ENCODE measurements around the gene NOC3L. TPM values are rescaled to one million over a fixed set of nuclear protein-coding genes. Genes with fewer than 3 reads are reported as not detected.
"Not testable (repeated sequence)": the region's sequence is repeated elsewhere in the genome, so short reads cannot be mapped to it uniquely, and the experiment has no call there.

Gene NOC3L
- total RNA-seq, 2 experiments from 2014 or later, result 25.6 to 31.4 TPM

DNA sequence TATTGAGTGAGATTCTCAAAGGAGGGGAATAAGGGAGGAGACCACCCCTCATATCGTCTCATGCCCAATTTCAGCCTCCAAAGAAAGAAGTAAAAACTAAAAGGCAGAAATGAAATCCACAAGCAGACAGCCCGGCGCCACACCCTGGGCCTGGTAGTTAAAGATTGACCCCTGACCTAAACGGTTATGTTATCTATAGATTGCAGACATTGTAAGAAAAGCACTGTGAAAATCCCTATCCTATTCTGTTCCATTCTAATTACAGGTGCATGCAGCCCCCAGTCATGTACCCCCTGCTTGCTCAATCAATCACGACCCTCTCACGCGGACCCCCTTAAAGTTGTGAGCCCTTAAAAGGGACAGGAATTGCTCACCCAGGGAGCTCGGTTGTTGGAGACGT, 29.4 kb upstream of the NOC3L start:
- DNase-seq; ATAC-seq; H3K27ac Mint-ChIP-seq; H3K36me3 Mint-ChIP-seq; H3K4me1 Mint-ChIP-seq; H3K27me3 Mint-ChIP-seq; CTCF ChIA-PET; H3K9me3 Mint-ChIP-seq (ENCODE audit: low read depth); H3K4me3 Mint-ChIP-seq: not testable (repeated sequence)

DNA sequence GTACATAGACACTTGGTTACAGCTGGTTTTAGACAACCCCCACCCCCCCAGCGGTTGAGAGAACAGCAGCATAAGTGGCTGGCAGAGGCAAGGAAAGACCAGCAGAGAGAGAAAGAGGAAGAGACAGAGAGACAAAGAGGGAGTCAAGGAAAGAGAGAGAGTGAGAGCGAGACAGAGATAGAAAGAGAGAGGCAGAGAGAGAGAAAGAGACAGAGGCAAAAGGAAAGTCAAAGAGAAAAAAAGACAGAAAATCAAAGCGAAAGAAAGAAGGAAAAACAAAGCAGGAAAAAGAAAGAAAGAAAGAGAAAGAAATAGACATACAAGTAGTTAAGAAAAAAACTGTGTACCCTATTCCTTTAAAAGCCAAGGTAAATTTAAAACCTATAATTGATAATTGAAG, 23.0 kb upstream of the NOC3L start:
- CTCF ChIA-PET; ATAC-seq; H3K27ac Mint-ChIP-seq; H3K9me3 Mint-ChIP-seq (ENCODE audit: low read depth); DNase-seq; H3K4me3 Mint-ChIP-seq; H3K4me1 Mint-ChIP-seq; H3K36me3 Mint-ChIP-seq; H3K27me3 Mint-ChIP-seq: not testable (repeated sequence)

DNA sequence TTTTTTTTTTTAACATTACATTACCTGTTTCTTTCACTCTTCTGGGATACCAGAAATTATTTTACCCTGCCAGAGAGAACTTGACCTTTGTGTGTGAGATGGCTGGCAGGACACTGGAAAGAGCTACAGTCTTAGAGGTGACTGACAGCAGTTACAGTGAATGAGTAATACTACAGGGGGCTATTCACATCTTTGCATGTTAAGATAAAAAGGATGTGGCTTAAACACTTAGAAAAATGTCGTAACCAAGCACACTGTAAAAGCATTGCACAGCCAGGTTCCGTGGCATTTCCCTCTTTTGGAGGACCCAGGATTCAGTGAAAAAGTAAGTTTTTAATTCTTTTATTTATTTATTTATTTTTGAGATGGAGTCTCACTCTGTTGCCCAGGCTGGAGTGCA, 20.8 kb upstream of the NOC3L start:
- DNase-seq, result no peak
- ATAC-seq, result no peak
- Mint-ChIP-seq H3K36me3 (no peaks in the 10 kb centered on the region), H3K9me3 (ENCODE audit: low read depth) (no peaks in the 10 kb centered on the region), H3K27me3 (peaks cover 14% of the 10 kb centered on the region), H3K4me3 (no peak overlapping the region), H3K27ac (no peak overlapping the region), H3K4me1 (no peaks in the 10 kb centered on the region)
- CTCF ChIA-PET, result no interaction called here

DNA sequence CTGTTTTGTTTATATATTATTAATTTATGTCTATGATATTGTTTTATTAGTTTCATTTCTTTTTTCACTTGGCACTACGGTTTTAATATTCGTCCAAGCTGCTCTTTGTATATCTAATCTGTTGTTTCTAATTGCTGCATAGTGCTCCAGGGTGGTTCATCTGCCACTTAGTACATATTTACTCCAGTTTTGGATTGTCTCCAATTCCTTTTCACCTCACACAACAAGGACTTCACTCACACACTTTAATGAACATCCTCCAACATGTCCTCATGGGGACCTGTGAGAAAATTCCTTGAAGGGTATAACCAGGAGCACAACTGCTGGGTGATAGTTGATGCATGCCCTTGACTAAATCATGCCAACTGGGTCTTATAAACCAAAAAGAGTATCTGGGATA, 14.1 kb upstream of the NOC3L start:
- H3K9me3 Mint-ChIP-seq (ENCODE audit: low read depth), result no peaks in the 10 kb centered on the region

DNA sequence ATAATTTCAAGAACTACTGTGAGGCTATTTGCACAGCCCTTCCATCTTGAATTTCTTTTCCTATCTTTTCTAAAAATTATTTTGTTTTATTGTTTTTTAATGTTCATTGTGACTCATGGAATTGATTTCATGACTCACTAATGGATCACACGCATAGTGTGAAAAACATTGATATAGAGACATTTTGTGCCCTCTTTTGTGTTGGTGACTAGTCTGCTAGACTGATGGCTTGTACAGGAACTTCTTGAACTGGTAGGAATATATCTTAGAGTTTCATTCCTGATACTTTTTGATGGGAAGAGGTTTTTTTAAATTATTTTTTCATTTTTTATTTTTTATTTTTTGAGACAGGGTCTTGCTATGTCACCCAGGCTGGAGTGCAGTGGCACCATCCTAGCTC, 12.6 kb upstream of the NOC3L start:
- H3K4me3 Mint-ChIP-seq, result no peak overlapping the region
- no peaks in the 10 kb centered on the region for H3K4me1 Mint-ChIP-seq
- CTCF ChIA-PET, result no interaction called here
- H3K27me3 Mint-ChIP-seq, result peaks cover 41% of the 10 kb centered on the region
- DNase-seq (no peak), ATAC-seq (no peak)
- H3K27ac Mint-ChIP-seq, result no peak overlapping the region
- no peaks in the 10 kb centered on the region for H3K9me3 Mint-ChIP-seq (ENCODE audit: low read depth)
- no peaks in the 10 kb centered on the region for H3K36me3 Mint-ChIP-seq

More for the DNA sequence above, 14.1 kb upstream of the NOC3L start:
- CTCF ChIA-PET, result no interaction called here
- Mint-ChIP-seq H3K27me3 (peaks cover 40% of the 10 kb centered on the region), H3K4me3 (no peak overlapping the region), H3K27ac (no peak overlapping the region), H3K4me1 (no peaks in the 10 kb centered on the region), H3K36me3 (no peaks in the 10 kb centered on the region)
- ATAC-seq (no peak), DNase-seq (no peak)

DNA sequence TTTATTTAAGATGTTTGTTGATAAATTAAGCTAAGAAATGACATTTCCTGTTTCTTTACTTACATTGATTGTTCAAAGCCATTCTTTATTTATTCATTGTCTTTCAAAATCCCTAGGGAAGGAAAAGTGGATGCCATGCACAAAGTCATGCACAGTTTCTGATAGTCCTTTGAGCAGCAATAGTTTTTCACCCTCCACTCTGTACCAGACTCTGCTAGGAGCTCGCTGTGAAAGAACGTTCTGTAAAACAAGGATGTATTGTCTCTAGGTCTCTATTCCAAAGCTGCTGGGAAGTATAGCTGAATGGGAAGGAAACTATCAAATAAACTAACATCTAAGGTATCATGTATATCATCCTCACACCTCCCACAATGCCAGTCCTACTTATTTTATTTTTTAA, 7.8 kb upstream of the NOC3L start:
- ATAC-seq, result no peak
- peaks cover 33% of the 10 kb centered on the region for H3K27me3 Mint-ChIP-seq
- CTCF ChIA-PET, result interaction anchor here (1.3 kb wide), 1 partner anchor 73 kb away, joined by 3 read pairs; no protein-coding TSS in a partner anchor
- no peaks in the 10 kb centered on the region for H3K36me3 Mint-ChIP-seq
- no peak for DNase-seq
- H3K4me1 Mint-ChIP-seq, result no peaks in the 10 kb centered on the region
- H3K9me3 Mint-ChIP-seq (ENCODE audit: low read depth), result no peaks in the 10 kb centered on the region
- H3K4me3 Mint-ChIP-seq, result no peak overlapping the region
- no peak overlapping the region for H3K27ac Mint-ChIP-seq

DNA sequence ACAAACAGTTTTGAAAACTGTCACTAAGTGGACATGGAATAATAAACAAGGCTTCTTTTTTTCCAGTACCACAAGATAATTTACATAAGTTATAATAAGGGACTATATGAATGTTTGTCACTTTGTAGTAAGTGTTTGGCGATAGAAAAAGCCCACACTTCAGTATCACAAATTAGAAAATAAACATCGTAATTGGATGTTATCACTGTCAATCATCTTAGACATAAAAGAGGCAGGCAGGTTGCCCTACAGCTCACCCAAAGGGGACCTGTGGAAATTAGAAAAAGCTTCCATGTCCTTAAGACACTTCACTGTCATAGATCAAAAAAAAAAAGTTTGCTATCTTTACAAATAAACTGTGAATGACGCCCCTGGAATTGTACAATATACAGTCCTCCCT, 3.6 kb upstream of the NOC3L start:
- CTCF ChIA-PET, result interaction anchor here (1.4 kb wide), 1 partner anchor 13 kb away, joined by 5 read pairs; no protein-coding TSS in a partner anchor
- no peak overlapping the region for H3K27ac Mint-ChIP-seq
- no peak overlapping the region for H3K4me3 Mint-ChIP-seq
- peaks cover 3% of the 10 kb centered on the region for H3K36me3 Mint-ChIP-seq
- peaks cover 11% of the 10 kb centered on the region for H3K4me1 Mint-ChIP-seq
- H3K27me3 Mint-ChIP-seq, result peaks cover 23% of the 10 kb centered on the region
- no peak for ATAC-seq
- DNase-seq, result no peak
- no peaks in the 10 kb centered on the region for H3K9me3 Mint-ChIP-seq (ENCODE audit: low read depth)

DNA sequence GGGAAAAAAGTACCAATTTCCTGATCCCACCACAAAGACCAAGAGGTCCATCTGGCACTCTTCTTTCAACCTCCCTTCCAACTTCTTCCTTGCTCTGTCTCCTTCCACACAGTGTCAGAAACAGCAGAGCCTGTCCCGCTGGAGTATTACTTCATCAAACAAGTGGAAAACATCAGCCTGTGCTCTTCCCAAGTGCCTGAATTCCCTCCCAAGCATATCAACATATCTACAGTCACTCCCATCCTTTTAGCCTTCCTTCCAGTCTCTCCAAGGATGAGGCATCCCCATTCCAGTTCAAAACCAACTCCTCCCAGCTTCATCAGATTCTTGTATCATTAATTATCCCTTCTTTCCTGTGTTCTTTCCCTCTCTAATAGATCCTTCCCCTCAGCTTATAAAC, 1.7 kb upstream of the NOC3L start:
- Mint-ChIP-seq H3K4me1 (peaks cover 23% of the 10 kb centered on the region), H3K9me3 (ENCODE audit: low read depth) (no peaks in the 10 kb centered on the region), H3K36me3 (peaks cover 9% of the 10 kb centered on the region), H3K27me3 (peaks cover 18% of the 10 kb centered on the region), H3K4me3 (no peak overlapping the region), H3K27ac (no peak overlapping the region)
- no peak for ATAC-seq
- CTCF ChIA-PET, result interaction anchor here (1.3 kb wide), 1 partner anchor 38 kb away, joined by 3 read pairs; no protein-coding TSS in a partner anchor
- no peak for DNase-seq

DNA sequence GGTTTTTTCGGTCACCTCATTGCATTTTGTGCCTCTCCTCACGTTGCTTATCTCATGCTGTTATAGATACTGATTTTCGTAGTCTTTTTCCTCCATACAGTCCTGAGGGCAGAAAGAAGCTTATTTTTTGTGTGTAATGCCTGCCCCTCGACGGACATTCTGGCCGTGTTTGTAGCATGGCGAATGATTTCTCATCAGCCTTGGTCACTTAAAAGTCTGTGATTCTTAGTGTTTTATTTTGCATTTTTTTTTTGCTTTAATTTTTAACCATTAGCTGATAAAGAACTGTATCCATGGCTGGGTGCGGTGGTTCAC, 469 bp upstream of the NOC3L start:
- Mint-ChIP-seq H3K27ac (peak overlapping the region; percentile 91), H3K9me3 (ENCODE audit: low read depth) (no peaks in the 10 kb centered on the region), H3K36me3 (peaks cover 17% of the 10 kb centered on the region), H3K4me3 (peak overlapping the region; percentile 95), H3K4me1 (peaks cover 30% of the 10 kb centered on the region), H3K27me3 (peaks cover 15% of the 10 kb centered on the region)
- CTCF ChIA-PET, result interaction anchor here (0.8 to 2.0 kb wide), 7 partner anchors 10 to 81 kb away, joined by 3 to 12 read pairs (median 3); no protein-coding TSS in a partner anchor
- ATAC-seq, result no peak
- DNase-seq, result no peak

DNA sequence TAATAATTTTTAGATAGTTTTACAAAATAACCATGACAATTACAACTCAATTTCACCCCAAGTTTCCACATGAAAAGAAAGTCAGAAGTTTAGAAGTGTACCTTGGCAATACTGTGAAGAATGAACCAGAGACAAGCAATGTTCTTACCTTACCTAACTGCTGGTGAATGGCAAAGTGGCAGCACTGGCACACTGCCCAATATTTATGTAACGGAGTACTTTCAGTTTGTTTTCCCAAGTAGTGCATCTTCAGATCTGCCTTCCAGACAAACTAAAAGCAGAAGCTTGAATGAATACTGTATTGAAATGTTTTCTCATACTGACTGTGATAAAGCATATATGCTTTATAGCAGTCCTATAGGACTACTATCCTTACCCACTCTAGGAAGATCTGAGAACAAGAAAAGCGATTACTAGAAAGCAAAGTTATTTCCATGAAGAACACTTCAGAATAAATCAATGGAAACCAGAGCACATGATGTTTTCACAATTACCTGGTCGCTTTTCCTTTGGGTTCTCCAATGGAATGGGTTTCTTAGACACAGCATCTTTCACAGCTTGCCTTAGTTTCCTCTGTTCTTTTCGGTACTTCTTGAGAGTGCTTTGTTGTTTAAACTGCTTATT, 1.5 kb downstream of the NOC3L start:
- CTCF ChIA-PET, result no interaction called here
- peaks cover 48% of the 10 kb centered on the region for H3K4me1 Mint-ChIP-seq
- no peak overlapping the region for H3K27ac Mint-ChIP-seq
- DNase-seq, result no peak
- H3K4me3 Mint-ChIP-seq, result peak overlapping the region; percentile 95
- H3K36me3 Mint-ChIP-seq, result peaks cover 29% of the 10 kb centered on the region
- ATAC-seq, result no peak
- no peaks in the 10 kb centered on the region for H3K9me3 Mint-ChIP-seq (ENCODE audit: low read depth)
- peaks cover 15% of the 10 kb centered on the region for H3K27me3 Mint-ChIP-seq

DNA sequence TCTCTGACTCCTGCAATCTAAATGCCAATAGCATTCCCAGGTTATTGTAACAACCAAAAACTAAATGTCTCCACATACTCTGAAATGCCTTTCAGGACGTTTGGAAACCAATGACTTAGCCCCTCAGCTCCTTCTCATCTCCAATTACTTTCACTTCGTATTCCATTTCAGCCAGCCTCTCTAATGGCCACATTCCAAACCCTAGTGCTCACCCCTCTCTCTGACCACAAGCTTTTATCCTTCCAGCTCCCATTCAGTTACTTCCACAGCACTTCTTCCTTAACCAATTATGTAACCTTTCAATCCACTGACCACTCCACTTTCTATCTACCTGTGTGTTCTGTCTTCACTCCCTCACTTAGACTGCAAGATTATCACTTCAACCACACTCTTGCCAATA, 4.3 kb downstream of the NOC3L start:
- peaks cover 48% of the 10 kb centered on the region for H3K4me1 Mint-ChIP-seq
- H3K36me3 Mint-ChIP-seq, result peaks cover 35% of the 10 kb centered on the region
- CTCF ChIA-PET, result interaction anchor here (0.7 kb wide), 1 partner anchor 86 kb away, joined by 3 read pairs; no protein-coding TSS in a partner anchor
- H3K4me3 Mint-ChIP-seq, result no peak overlapping the region
- no peak for ATAC-seq
- H3K27ac Mint-ChIP-seq, result no peak overlapping the region
- no peaks in the 10 kb centered on the region for H3K9me3 Mint-ChIP-seq (ENCODE audit: low read depth)
- DNase-seq, result no peak
- no peaks in the 10 kb centered on the region for H3K27me3 Mint-ChIP-seq

DNA sequence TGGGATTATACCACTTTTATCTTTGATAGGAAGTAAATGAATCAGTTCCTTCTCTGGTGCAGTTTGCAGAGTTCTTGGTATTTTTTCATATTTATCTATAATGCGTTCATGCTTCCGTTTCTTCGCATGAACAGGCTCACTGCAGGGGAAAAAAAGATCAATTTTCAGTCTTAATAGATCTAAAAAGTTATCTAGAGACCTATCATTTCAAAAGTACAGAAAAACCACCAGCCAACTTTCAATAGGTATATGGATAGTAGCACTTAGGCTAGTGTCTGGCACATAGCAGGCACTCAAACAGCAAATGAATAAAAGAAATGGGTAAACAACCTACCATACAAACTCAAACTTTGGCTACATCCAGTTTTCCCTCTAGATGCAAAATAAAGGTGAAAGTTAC, 5.5 kb downstream of the NOC3L start:
- Mint-ChIP-seq H3K9me3 (ENCODE audit: low read depth) (no peaks in the 10 kb centered on the region), H3K36me3 (peaks cover 38% of the 10 kb centered on the region), H3K27ac (peak overlapping the region; percentile 31), H3K27me3 (no peaks in the 10 kb centered on the region), H3K4me3 (no peak overlapping the region), H3K4me1 (peaks cover 42% of the 10 kb centered on the region)
- no peak for DNase-seq
- no peak for ATAC-seq
- CTCF ChIA-PET, result interaction anchor here (1.8 kb wide), 1 partner anchor 36 kb away, joined by 7 read pairs; no protein-coding TSS in a partner anchor

DNA sequence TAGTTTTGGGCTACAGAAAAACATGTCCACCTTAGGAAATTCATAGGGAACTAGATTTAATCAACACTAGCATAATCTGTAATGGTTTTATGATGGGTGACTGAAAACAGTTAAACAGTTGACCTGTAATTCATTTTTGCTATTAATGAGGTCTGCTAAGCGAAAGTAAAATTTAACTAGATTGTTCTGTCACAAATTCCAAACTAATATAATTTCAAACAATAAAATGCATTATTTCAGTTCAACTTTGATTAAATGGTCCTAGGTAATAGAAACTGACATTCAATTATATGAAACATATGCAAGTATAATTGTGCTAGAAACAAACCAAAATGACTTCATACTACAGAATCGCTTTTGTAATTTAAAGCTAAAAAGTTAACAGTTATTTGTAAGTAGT, 6.9 kb downstream of the NOC3L start:
- no peaks in the 10 kb centered on the region for H3K27me3 Mint-ChIP-seq
- H3K36me3 Mint-ChIP-seq, result peaks cover 45% of the 10 kb centered on the region
- H3K9me3 Mint-ChIP-seq (ENCODE audit: low read depth), result no peaks in the 10 kb centered on the region
- ATAC-seq (no peak), DNase-seq (no peak)
- CTCF ChIA-PET, result interaction anchor here (0.9 to 1.8 kb wide), 3 partner anchors 35 to 88 kb away, joined by 3 to 7 read pairs (median 6); no protein-coding TSS in a partner anchor
- peaks cover 31% of the 10 kb centered on the region for H3K4me1 Mint-ChIP-seq
- no peak overlapping the region for H3K4me3 Mint-ChIP-seq
- no peak overlapping the region for H3K27ac Mint-ChIP-seq

DNA sequence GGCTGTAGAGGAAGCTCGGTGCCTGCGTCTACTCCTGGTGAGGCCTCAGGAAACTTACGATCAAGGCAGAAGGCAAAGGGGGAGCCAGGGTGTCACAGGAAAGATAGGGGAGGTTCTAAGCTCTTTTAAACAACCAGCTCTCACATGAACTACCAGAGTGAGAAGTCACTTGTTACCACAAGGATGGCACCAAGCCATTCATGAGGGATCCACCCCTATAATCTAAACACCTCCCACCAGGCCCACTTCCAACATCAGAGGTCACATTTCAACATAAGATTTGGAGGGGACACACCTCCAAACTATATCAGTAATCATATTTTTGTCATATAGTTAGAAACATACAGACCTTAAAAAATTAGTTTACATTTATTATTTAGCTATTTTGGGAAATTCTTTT, 9.4 kb downstream of the NOC3L start:
- Mint-ChIP-seq H3K27me3 (no peaks in the 10 kb centered on the region), H3K9me3 (ENCODE audit: low read depth) (no peaks in the 10 kb centered on the region), H3K36me3 (peaks cover 40% of the 10 kb centered on the region), H3K4me1 (peaks cover 18% of the 10 kb centered on the region), H3K27ac (no peak overlapping the region), H3K4me3 (no peak overlapping the region)
- no peak for ATAC-seq
- DNase-seq, result no peak
- CTCF ChIA-PET, result interaction anchor here (0.8 to 2.2 kb wide), 4 partner anchors 9 to 33 kb away, joined by 3 to 12 read pairs (median 4); partner anchors contain the start of gene NOC3L

All from activated CD8-positive, alpha-beta memory T cell treated with anti-CD3 and anti-CD28 coated beads, Interleukin-2, amount 10 ng/mL, durations not matched to agents 7 days and 5 days (primary cell).